ENCODE data around the gene CEP78. TPM values are rescaled to one million over a fixed set of nuclear protein-coding genes. Genes with fewer than 3 reads are reported as not detected.

CEP78 gene
- total and polyA plus RNA-seq, 3 experiments from 2014 or later = 29.4 to 44.1 (median 37.9) TPM

- Histone ChIP-seq H3K27me3 (ENCODE audit: insufficient read depth, low read length, poor library complexity, severe bottlenecking) (no peaks in the 10 kb centered on the region), H3K4me3 (ENCODE audit: low read length) (no peak overlapping the region), H3K9me3 (ENCODE audit: low read length) (no peaks in the 10 kb centered on the region), H3K4me1 (ENCODE audit: insufficient read depth, low read length) (no peaks in the 10 kb centered on the region), H3K27ac (ENCODE audit: low read depth, low read length) (no peak overlapping the region), H3K36me3 (ENCODE audit: insufficient read depth, low read length) (no peaks in the 10 kb centered on the region)
- Mint-ChIP-seq H3K4me3 (no peak overlapping the region), H3K27me3 (no peaks in the 10 kb centered on the region), H3K9me3 (no peaks in the 10 kb centered on the region), H3K4me1 (no peaks in the 10 kb centered on the region), H3K27ac (no peak overlapping the region), H3K36me3 (peaks cover 8 to 14% (median 14%) of the 10 kb centered on the region in 3 donors)
- ChIA-PET POLR2A (no interaction called here), CTCF (interaction anchor here (0.9 kb wide), 1 partner anchor 45 kb away, joined by 3 read pairs; no protein-coding TSS in a partner anchor)
- DNase-seq = no peak
Measured at GRCh38 chr9:78324682-78325081, 88.8 kb downstream of the CEP78 start.

DNA sequence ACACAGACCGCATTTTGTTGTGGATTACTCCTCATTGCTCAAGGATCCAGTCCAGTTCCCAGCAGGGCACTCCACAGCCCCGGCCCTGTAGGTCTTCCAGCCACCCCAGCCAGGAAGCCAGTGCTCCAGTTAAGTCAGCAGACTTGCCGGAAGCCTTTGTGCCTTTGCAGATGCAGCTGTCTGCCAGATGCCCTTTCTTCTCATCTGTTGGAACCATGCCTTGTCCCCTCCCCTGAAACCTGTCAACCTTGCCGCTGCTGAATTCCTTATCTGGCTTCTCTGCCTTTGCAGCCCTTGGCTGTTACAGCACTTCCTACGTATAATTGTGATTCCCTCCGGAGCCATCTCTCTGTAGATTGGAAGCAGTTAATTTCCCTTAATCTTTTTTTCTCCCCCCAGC, 89.5 kb downstream of the CEP78 start:
- Mint-ChIP-seq H3K9me3 (no peaks in the 10 kb centered on the region), H3K36me3 (peaks cover 9 to 12% (median 12%) of the 10 kb centered on the region in 3 donors), H3K27ac (peak overlapping the region in 1 of 8 donors; percentile 23), H3K4me1 (no peaks in the 10 kb centered on the region), H3K4me3 (no peak overlapping the region), H3K27me3 (no peaks in the 10 kb centered on the region)
- Histone ChIP-seq H3K36me3 (ENCODE audit: insufficient read depth, low read length) (no peaks in the 10 kb centered on the region), H3K4me3 (ENCODE audit: low read length) (no peak overlapping the region), H3K27ac (ENCODE audit: low read depth, low read length) (no peak overlapping the region), H3K9me3 (ENCODE audit: low read length) (no peaks in the 10 kb centered on the region), H3K27me3 (ENCODE audit: insufficient read depth, low read length, poor library complexity, severe bottlenecking) (no peaks in the 10 kb centered on the region), H3K4me1 (ENCODE audit: insufficient read depth, low read length) (no peaks in the 10 kb centered on the region)
- no peak for DNase-seq
- ChIA-PET CTCF (no interaction called here), POLR2A (no interaction called here)

GRCh38 chr9:78325846-78326360, 90.0 kb downstream of the CEP78 start:
- Mint-ChIP-seq H3K27ac (no peak overlapping the region), H3K4me1 (no peaks in the 10 kb centered on the region)

GRCh38 chr9:78326564-78326963, 90.7 kb downstream of the CEP78 start:
- Mint-ChIP-seq H3K36me3 (peaks cover 4 to 12% (median 12%) of the 10 kb centered on the region in 3 donors), H3K9me3 (no peaks in the 10 kb centered on the region), H3K4me1 (no peaks in the 10 kb centered on the region), H3K27ac (no peak overlapping the region), H3K27me3 (no peaks in the 10 kb centered on the region), H3K4me3 (no peak overlapping the region)
- ChIA-PET POLR2A (no interaction called here), CTCF (no interaction called here)
- H3K4me3 ChIP-seq (ENCODE audit: low read length) = no peak overlapping the region
- no peaks in the 10 kb centered on the region for H3K27me3 ChIP-seq (ENCODE audit: insufficient read depth, low read length, poor library complexity, severe bottlenecking)
- H3K4me1 ChIP-seq (ENCODE audit: insufficient read depth, low read length) = no peaks in the 10 kb centered on the region
- H3K36me3 ChIP-seq (ENCODE audit: insufficient read depth, low read length) = no peaks in the 10 kb centered on the region
- no peaks in the 10 kb centered on the region for H3K9me3 ChIP-seq (ENCODE audit: low read length)
- DNase-seq = no peak
- no peak overlapping the region for H3K27ac ChIP-seq (ENCODE audit: low read depth, low read length)

More at GRCh38 chr9:78325846-78326360, 90.0 kb downstream of the CEP78 start:
- POLR2A ChIA-PET = no interaction called here
- Histone ChIP-seq H3K4me3 (ENCODE audit: low read length) (no peak overlapping the region), H3K27me3 (ENCODE audit: insufficient read depth, low read length, poor library complexity, severe bottlenecking) (no peaks in the 10 kb centered on the region), H3K4me1 (ENCODE audit: insufficient read depth, low read length) (no peaks in the 10 kb centered on the region), H3K9me3 (ENCODE audit: low read length) (no peaks in the 10 kb centered on the region), H3K36me3 (ENCODE audit: insufficient read depth, low read length) (no peaks in the 10 kb centered on the region), H3K27ac (ENCODE audit: low read depth, low read length) (no peak overlapping the region)
- CTCF ChIA-PET = no interaction called here
- Mint-ChIP-seq H3K27me3 (no peaks in the 10 kb centered on the region), H3K9me3 (no peaks in the 10 kb centered on the region), H3K36me3 (peaks cover 6 to 12% (median 12%) of the 10 kb centered on the region in 3 donors), H3K4me3 (no peak overlapping the region)
- DNase-seq = no peak

Other genes starting within 250 kb of the CEP78 start
- gene GNAQ, start 204.3 kb upstream of the CEP78 start, total RNA-seq = 10 to 100 TPM; 17.1 to 19.8 TPM
- 7.5 TPM for gene GNAQ, start 204.3 kb upstream of the CEP78 start, polyA plus RNA-seq
- gene PSAT1, start 61.0 kb downstream of the CEP78 start, total RNA-seq = 10 to 100 TPM; 89.0 to 93.4 TPM
- gene PSAT1, start 61.0 kb downstream of the CEP78 start, polyA plus RNA-seq = 11.6 TPM